ENCODE measurements around the gene CSMD2. TPM values are rescaled to one million over a fixed set of nuclear protein-coding genes. Genes with fewer than 3 reads are reported as not detected.

Gene CSMD2
- total and polyA plus RNA-seq, 2 of the 4 experiments (the other 2 are of a cell fraction) = under 0.01 to 0.36 TPM

GRCh38 chr1:33973799-33974545 is 191.1 kb downstream of the CSMD2 start:
- Histone ChIP-seq H2BK15ac (ENCODE audit: low read depth, low read length) (no peak overlapping the region), H2AK5ac (ENCODE audit: low read depth, low read length) (no peak overlapping the region), H3K27me3 (ENCODE audit: control insufficient read depth, insufficient read depth, low read length) (no peaks in the 10 kb centered on the region), H4K5ac (ENCODE audit: low read depth, low read length) (no peak overlapping the region), H3K56ac (ENCODE audit: extremely low read depth, insufficient read depth, low read length) (no peak overlapping the region), H3K9me1 (ENCODE audit: insufficient read depth, low read length) (no peaks in the 10 kb centered on the region), H2BK120ac (ENCODE audit: low read depth, low read length) (no peak overlapping the region), H3K4me3 (ENCODE audit: insufficient read depth, low read depth, low read length) (no peak overlapping the region), H3K18ac (ENCODE audit: low read depth, low read length) (no peak overlapping the region), H2AK9ac (replicated peaks; ENCODE audit: low read depth, low read length, poor library complexity) (no peak overlapping the region), H2BK5ac (ENCODE audit: low read depth, low read length, poor library complexity, severe bottlenecking) (no peak overlapping the region), H3K4me2 (ENCODE audit: low read depth, low read length) (no peak overlapping the region), H2AFZ (replicated peaks; ENCODE audit: low read length, poor library complexity) (no peak overlapping the region), H3K4ac (ENCODE audit: low read depth, low read length) (no peak overlapping the region), H3K14ac (replicated peaks; ENCODE audit: low read depth, low read length) (no peak overlapping the region), H3K27ac (ENCODE audit: insufficient read depth, low read length) (no peak overlapping the region), H4K20me1 (ENCODE audit: insufficient read depth, low read length) (no peaks in the 10 kb centered on the region), H3K79me1 (ENCODE audit: low read depth in 1 of 2, low read length in 2 of 2) (no peaks in the 10 kb centered on the region), H3K23ac (ENCODE audit: low read depth, low read length) (no peak overlapping the region), H2BK20ac (ENCODE audit: low read depth, low read length) (no peak overlapping the region), H4K8ac (ENCODE audit: low read depth in 2 of 2, low read length in 2 of 2) (no peak overlapping the region), H3K9me3 (ENCODE audit: control insufficient read depth, insufficient read depth, low read length) (peaks cover 26% of the 10 kb centered on the region), H3K4me1 (ENCODE audit: control insufficient read depth, insufficient read depth, low read length) (no peaks in the 10 kb centered on the region), H4K91ac (ENCODE audit: insufficient read depth, low read depth, low read length) (no peak overlapping the region), H3K9ac (ENCODE audit: low read depth, low read length) (no peak overlapping the region), H3K36me3 (ENCODE audit: control insufficient read depth, insufficient read depth, low read length) (no peaks in the 10 kb centered on the region)
- intact Hi-C loops (cut with micrococcal nuclease) (no loop called here), dilution Hi-C loops (cut with HindIII; ENCODE audit: low sequenced_read_pairs, unreplicated experiment) (no loop called here), in situ Hi-C loops (cut with MboI; ENCODE audit: low sequenced_read_pairs) (no loop called here)
- ChIA-PET CTCF (no interaction called here), POLR2A (ENCODE audit: unreplicated experiment) (no interaction called here)
- no peak for ATAC-seq (ENCODE audit: low read depth)
- TF ChIP-seq MAFK (IDR thresholded peaks at IDR 0.05; ENCODE audit: low read depth, low read length) (no peak), ELK1 (IDR thresholded peaks at IDR 0.05; ENCODE audit: borderline replicate concordance, low read depth, low read length) (no peak), POLR2A (IDR thresholded peaks at IDR 0.05; ENCODE audit: low read depth, low read length) (no peak), RFX5 (IDR thresholded peaks at IDR 0.05; ENCODE audit: low read depth, low read length) (no peak), CEBPB (IDR thresholded peaks at IDR 0.05; ENCODE audit: low read depth, low read length) (no peak), CHD1 (IDR thresholded peaks at IDR 0.05; ENCODE audit: low read depth, low read length) (no peak), NFE2L2 (IDR thresholded peaks at IDR 0.05; ENCODE audit: low read depth, low read length) (no peak), FOS (IDR thresholded peaks at IDR 0.05; ENCODE audit: low read depth, low read length) (no peak), RAD21 (IDR thresholded peaks at IDR 0.05; ENCODE audit: low read length) (no peak), MXI1 (IDR thresholded peaks at IDR 0.05; ENCODE audit: borderline replicate concordance, low read depth, low read length) (no peak), MAZ (IDR thresholded peaks at IDR 0.05; ENCODE audit: borderline replicate concordance, low read depth, low read length) (no peak)
- DNase-seq = no peak
- BruUV-seq (replicated peaks) = no TSS peak
- WGBS, 2 experiments (ENCODE audit: extremely low coverage in 2 of 2, insufficient read length in 1 of 2) = no CpG with 5 or more reads among the region's 8 CpGs
